ENCODE measurements around the gene EPB41L2. TPM values are rescaled to one million over a fixed set of nuclear protein-coding genes. Genes with fewer than 3 reads are reported as not detected.

Gene EPB41L2
- 39.8 and 61.8 TPM in 2 replicates for total RNA-seq (ENCODE audit: low replicate concordance)

DNA sequence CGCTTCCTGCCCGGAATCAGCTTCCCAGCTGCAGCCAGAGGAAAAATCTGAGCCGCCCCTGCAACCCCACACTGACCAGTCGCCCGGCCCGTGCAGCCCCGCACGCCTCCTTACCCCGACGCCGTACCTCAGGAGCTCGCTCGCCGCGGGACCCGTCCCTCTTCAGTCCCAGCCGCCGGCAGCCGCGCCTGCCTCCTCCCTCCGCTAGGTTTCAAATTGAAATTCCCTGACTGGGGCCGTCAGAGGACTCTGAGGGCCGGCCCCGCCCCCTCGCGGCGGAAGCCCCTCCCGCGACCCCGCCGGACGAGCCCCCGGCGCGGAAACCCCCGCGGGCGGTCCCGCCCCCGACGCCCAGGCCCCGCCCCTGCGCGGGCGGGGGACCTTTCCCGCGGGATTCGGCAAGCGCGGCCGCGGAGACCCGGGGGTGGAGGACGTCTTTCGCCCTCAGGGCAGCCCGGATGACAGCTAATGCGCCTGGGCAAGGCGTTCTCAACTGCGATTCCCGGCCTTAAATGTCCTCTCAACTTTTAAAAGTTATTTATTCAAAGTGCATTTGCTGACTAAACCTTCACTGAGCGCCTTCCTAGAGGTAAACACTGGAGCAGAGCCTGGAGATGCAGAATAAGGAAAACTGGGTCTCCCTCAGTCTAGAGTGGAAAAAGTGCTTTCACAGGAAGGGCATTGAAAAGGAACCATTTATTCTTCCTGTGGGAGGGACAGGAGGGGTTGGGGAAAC, at the start of gene EPB41L2:
Gene EPB41L2 (minus strand): TSS at position 218 of the 736 bp plus-strand sequence. CDS start 106,760 bp downstream, outside the sequence.
- peaks cover 16% of the 10 kb centered on the region for H3K27me3 ChIP-seq
- peak within 1 kb of the TSS; percentile 73 for H3K4me3 ChIP-seq
- peak; percentile 97 for DNase-seq (ENCODE audit: low spot score)
- peaks cover 1% of the 10 kb centered on the region for H3K36me3 Mint-ChIP-seq
- no peaks in the 10 kb centered on the region for H3K36me3 ChIP-seq
- H4K20me1 ChIP-seq (ENCODE audit: low read depth): peaks cover 8% of the 10 kb centered on the region
- H3K79me2 ChIP-seq (ENCODE audit: low read depth): peaks cover 40% of the 10 kb centered on the region
- H3K4me3 Mint-ChIP-seq: peak within 1 kb of the TSS; percentile 93
- H2AFZ ChIP-seq (replicated peaks): peak within 1 kb of the TSS; percentile 81
- peak within 1 kb of the TSS; percentile 91 for H3K4me2 ChIP-seq
- peaks cover 3% of the 10 kb centered on the region for H3K9me3 Mint-ChIP-seq
- H3K4me1 ChIP-seq: peaks cover 13% of the 10 kb centered on the region
- H3K27ac Mint-ChIP-seq: no peak within 1 kb of the TSS
- H3K27ac ChIP-seq: peak within 1 kb of the TSS; percentile 78
- no peaks in the 10 kb centered on the region for H3K9me3 ChIP-seq (ENCODE audit: low read depth)
- peaks cover 24% of the 10 kb centered on the region for H3F3A ChIP-seq (ENCODE audit: low read depth)
- H3K9ac ChIP-seq: peak within 1 kb of the TSS; percentile 35
- TF ChIP-seq, protein P1, sequence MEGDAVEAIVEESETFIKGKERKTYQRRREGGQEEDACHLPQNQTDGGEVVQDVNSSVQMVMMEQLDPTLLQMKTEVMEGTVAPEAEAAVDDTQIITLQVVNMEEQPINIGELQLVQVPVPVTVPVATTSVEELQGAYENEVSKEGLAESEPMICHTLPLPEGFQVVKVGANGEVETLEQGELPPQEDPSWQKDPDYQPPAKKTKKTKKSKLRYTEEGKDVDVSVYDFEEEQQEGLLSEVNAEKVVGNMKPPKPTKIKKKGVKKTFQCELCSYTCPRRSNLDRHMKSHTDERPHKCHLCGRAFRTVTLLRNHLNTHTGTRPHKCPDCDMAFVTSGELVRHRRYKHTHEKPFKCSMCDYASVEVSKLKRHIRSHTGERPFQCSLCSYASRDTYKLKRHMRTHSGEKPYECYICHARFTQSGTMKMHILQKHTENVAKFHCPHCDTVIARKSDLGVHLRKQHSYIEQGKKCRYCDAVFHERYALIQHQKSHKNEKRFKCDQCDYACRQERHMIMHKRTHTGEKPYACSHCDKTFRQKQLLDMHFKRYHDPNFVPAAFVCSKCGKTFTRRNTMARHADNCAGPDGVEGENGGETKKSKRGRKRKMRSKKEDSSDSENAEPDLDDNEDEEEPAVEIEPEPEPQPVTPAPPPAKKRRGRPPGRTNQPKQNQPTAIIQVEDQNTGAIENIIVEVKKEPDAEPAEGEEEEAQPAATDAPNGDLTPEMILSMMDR (IDR thresholded peaks at IDR 0.05): peak; percentile 31
- TF ChIP-seq EZH2 (IDR thresholded peaks at IDR 0.05): no peak
- no peak for TF ChIP-seq EZH2phosphoT487 (IDR thresholded peaks at IDR 0.05)
- no peaks in the 10 kb centered on the region for H3K27me3 Mint-ChIP-seq (ENCODE audit: insufficient read depth, low read depth)
- peaks cover 26% of the 10 kb centered on the region for H3K4me1 Mint-ChIP-seq

DNA sequence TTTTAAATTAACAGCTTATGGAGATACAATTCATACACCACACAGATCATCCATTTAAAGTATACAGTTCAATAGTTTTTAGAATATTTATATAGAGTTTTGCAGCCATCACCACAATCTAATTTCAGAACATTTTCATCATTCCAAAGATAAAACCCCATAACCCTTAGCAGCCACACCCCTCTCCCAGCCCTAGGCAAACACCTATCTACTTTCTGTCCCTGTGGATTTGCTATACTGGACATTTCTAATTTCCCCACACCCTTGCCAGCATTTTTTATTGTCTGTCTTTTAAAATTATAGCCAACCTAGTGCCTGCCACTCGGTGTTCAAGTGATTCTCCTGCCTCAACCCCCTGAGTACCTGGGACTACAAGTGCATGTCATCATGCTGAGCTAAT, 49.2 kb upstream of the EPB41L2 start:
- no peak overlapping the region for H3K4me2 ChIP-seq
- TF ChIP-seq EZH2phosphoT487 (IDR thresholded peaks at IDR 0.05) (no peak), EZH2 (IDR thresholded peaks at IDR 0.05) (no peak)
- TF ChIP-seq, protein P1 (IDR thresholded peaks at IDR 0.05): no peak
- H3K4me3 ChIP-seq: no peak overlapping the region
- DNase-seq (ENCODE audit: low spot score): no peak
- H3K27ac ChIP-seq: no peak overlapping the region
- H2AFZ ChIP-seq (replicated peaks): no peak overlapping the region
- H3K9me3 Mint-ChIP-seq: no peaks in the 10 kb centered on the region
- no peaks in the 10 kb centered on the region for H3K27me3 ChIP-seq
- no peaks in the 10 kb centered on the region for H3K9me3 ChIP-seq (ENCODE audit: low read depth)
- H3K9ac ChIP-seq: no peak overlapping the region
- H3K4me3 Mint-ChIP-seq: no peak overlapping the region
- H3K4me1 ChIP-seq: no peaks in the 10 kb centered on the region
- no peak overlapping the region for H3K27ac Mint-ChIP-seq
- no peaks in the 10 kb centered on the region for H3K36me3 ChIP-seq
- H3K79me2 ChIP-seq (ENCODE audit: low read depth): no peaks in the 10 kb centered on the region
- no peaks in the 10 kb centered on the region for H4K20me1 ChIP-seq (ENCODE audit: low read depth)
- no peaks in the 10 kb centered on the region for H3K27me3 Mint-ChIP-seq (ENCODE audit: insufficient read depth, low read depth)
- peaks cover 5% of the 10 kb centered on the region for H3F3A ChIP-seq (ENCODE audit: low read depth)
- H3K4me1 Mint-ChIP-seq: peaks cover 4% of the 10 kb centered on the region
- H3K36me3 Mint-ChIP-seq: no peaks in the 10 kb centered on the region

DNA sequence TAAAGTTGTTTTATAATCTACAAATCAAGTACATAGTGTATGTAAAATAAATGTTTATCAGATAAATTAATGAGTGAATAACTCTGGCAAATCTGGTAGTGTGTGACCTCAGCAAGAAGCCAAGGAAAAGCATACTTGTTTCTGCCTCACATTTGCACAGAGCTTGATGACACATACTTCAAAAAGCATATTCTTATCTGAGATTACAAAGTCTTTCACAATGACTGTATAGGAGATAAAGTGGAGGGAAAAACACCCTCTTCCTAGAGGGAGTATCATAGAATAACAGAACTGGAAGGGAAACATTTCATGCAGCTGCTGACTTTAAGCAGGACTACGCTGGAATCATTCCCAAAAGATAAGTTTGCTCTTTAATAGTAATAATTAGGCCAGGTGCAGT, 44.1 kb upstream of the EPB41L2 start:
- no peak overlapping the region for H3K27ac Mint-ChIP-seq
- no peaks in the 10 kb centered on the region for H3K9me3 Mint-ChIP-seq
- H3K27ac ChIP-seq: no peak overlapping the region
- no peaks in the 10 kb centered on the region for H3K4me1 Mint-ChIP-seq
- H3K27me3 Mint-ChIP-seq (ENCODE audit: insufficient read depth, low read depth): no peaks in the 10 kb centered on the region
- TF ChIP-seq, protein P1 (IDR thresholded peaks at IDR 0.05): no peak
- no peak for TF ChIP-seq EZH2 (IDR thresholded peaks at IDR 0.05)
- no peak for TF ChIP-seq EZH2phosphoT487 (IDR thresholded peaks at IDR 0.05)
- no peaks in the 10 kb centered on the region for H3K27me3 ChIP-seq
- no peak overlapping the region for H3K4me3 ChIP-seq
- H3K36me3 ChIP-seq: no peaks in the 10 kb centered on the region
- no peaks in the 10 kb centered on the region for H3K4me1 ChIP-seq
- no peak for DNase-seq (ENCODE audit: low spot score)
- no peaks in the 10 kb centered on the region for H3K36me3 Mint-ChIP-seq
- no peaks in the 10 kb centered on the region for H3K79me2 ChIP-seq (ENCODE audit: low read depth)
- no peak overlapping the region for H3K4me2 ChIP-seq
- H3K9ac ChIP-seq: no peak overlapping the region
- no peaks in the 10 kb centered on the region for H3F3A ChIP-seq (ENCODE audit: low read depth)
- H2AFZ ChIP-seq (replicated peaks): no peak overlapping the region
- no peak overlapping the region for H3K4me3 Mint-ChIP-seq
- no peaks in the 10 kb centered on the region for H4K20me1 ChIP-seq (ENCODE audit: low read depth)
- no peaks in the 10 kb centered on the region for H3K9me3 ChIP-seq (ENCODE audit: low read depth)
